IPS-18a (cell line): ENCODE measurements around the gene IFNA8.
"Not testable (repeated sequence)": the region's sequence is repeated elsewhere in the genome, so short reads cannot be mapped to it uniquely, and the experiment has no call there.

Source experiments
- H3K27ac ChIP-seq: one replicate; pipeline ENCODE4 v1.5.1; 2013; ENCODE audit warnings: low read length
- H3K27me3 ChIP-seq: one replicate; pipeline ENCODE4 v1.6.1; 2013; ENCODE audit warnings: mild to moderate bottlenecking, low read length; ENCODE audit not compliant: control insufficient read depth, insufficient read depth
- H3K36me3 ChIP-seq: one replicate; pipeline ENCODE4 v1.6.1; 2013; ENCODE audit warnings: low read depth, low read length; ENCODE audit not compliant: control insufficient read depth
- H3K4me1 ChIP-seq: one replicate; pipeline ENCODE4 v1.6.1; 2013; ENCODE audit warnings: low read depth, low read length; ENCODE audit not compliant: control insufficient read depth
- H3K4me3 ChIP-seq: one replicate; pipeline ENCODE4 v1.5.1; 2013; ENCODE audit warnings: low read length
- H3K9ac ChIP-seq: one replicate; pipeline ENCODE4 v1.6.1; 2013; ENCODE audit warnings: mild to moderate bottlenecking, low read length, moderate library complexity
- H3K9me3 ChIP-seq: one replicate; pipeline ENCODE4 v1.6.1; 2013; ENCODE audit warnings: low read depth, low read length; ENCODE audit not compliant: control insufficient read depth

IFNA8 gene

GRCh38 chr9:21434202-21435014, 25.5 kb downstream of the IFNA8 start:
- Histone ChIP-seq H3K27me3 (no peaks in the 10 kb centered on the region), H3K4me3 (no peak overlapping the region), H3K27ac (no peak overlapping the region), H3K4me1 (no peaks in the 10 kb centered on the region), H3K36me3 (no peaks in the 10 kb centered on the region), H3K9me3 (no peaks in the 10 kb centered on the region), H3K9ac (no peak overlapping the region)

DNA sequence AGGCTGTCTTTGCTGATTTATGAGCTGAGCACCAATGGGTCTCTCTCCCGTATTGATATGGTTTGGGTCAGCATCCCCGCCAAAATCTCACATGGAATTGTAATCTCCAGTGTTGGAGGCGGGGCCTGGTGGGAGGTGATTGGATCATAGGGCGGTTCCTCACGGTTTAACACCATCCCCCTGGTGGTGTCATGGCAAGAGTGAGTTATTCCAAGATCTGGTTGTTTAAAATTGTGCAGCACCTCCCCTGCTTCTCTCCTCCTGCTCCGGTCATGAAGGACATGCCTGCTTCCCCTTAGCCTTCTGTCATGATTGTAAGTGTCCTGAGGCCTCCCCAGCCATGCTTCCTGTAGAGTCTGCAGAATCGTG, 26.1 kb downstream of the IFNA8 start:
- H3K4me1 ChIP-seq, H3K36me3 ChIP-seq, H3K4me3 ChIP-seq, H3K27me3 ChIP-seq, H3K9me3 ChIP-seq, H3K9ac ChIP-seq, H3K27ac ChIP-seq: not testable (repeated sequence)

- no peak within 1 kb of the TSS for H3K9ac ChIP-seq
- no peaks in the 10 kb centered on the region for H3K36me3 ChIP-seq
- H3K27ac ChIP-seq, result no peak within 1 kb of the TSS
- H3K4me3 ChIP-seq, result no peak within 1 kb of the TSS
- no peaks in the 10 kb centered on the region for H3K27me3 ChIP-seq
- H3K9me3 ChIP-seq, result no peaks in the 10 kb centered on the region
- H3K4me1 ChIP-seq, result no peaks in the 10 kb centered on the region
Observed at GRCh38 chr9:21440139-21440538, 31.2 kb downstream of the IFNA8 start, which contains the start of gene IFNA1. Gene IFNA1 (plus strand): TSS chr9:21440439. CDS start chr9:21440508, 69 bp downstream.

GRCh38 chr9:21443849-21444625, 35.1 kb downstream of the IFNA8 start:
- H3K27ac ChIP-seq, result no peak overlapping the region
- H3K27me3 ChIP-seq, result no peaks in the 10 kb centered on the region
- H3K36me3 ChIP-seq, result no peaks in the 10 kb centered on the region
- H3K4me3 ChIP-seq, result no peak overlapping the region
- no peak overlapping the region for H3K9ac ChIP-seq
- H3K9me3 ChIP-seq, result no peaks in the 10 kb centered on the region
- H3K4me1 ChIP-seq, result no peaks in the 10 kb centered on the region

- not testable (repeated sequence) for H3K4me1 ChIP-seq, H3K36me3 ChIP-seq, H3K9ac ChIP-seq, H3K27me3 ChIP-seq, H3K27ac ChIP-seq, H3K4me3 ChIP-seq, H3K9me3 ChIP-seq
Observed at GRCh38 chr9:21449312-21449711, 40.4 kb downstream of the IFNA8 start.

- Histone ChIP-seq H3K9me3 (no peaks in the 10 kb centered on the region), H3K36me3 (no peaks in the 10 kb centered on the region), H3K9ac (no peak overlapping the region), H3K4me3 (no peak overlapping the region), H3K27me3 (no peaks in the 10 kb centered on the region), H3K4me1 (no peaks in the 10 kb centered on the region), H3K27ac (no peak overlapping the region)
Observed at GRCh38 chr9:21450733-21451394, 41.9 kb downstream of the IFNA8 start.

DNA sequence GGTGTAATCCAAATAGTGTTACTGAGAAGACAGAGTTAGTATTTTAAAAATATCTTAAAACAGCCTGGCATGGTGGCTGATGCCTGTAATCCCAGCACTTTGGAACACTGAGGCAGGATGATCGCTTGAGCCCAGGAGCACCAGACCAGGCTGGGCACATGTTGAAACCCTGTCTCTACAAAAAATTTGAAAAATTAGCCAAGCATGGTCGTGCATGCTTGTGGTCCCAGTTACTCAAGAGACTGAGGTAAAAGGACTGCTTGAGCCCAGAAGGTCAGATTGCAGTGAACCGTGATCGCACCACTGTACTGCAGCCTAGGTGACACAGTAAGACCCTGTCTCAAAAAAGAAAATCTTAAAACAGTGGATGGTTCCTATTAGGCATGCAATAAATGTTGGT, 43.8 kb downstream of the IFNA8 start:
- Histone ChIP-seq H3K9ac (no peak overlapping the region), H3K4me1 (no peaks in the 10 kb centered on the region), H3K9me3 (no peaks in the 10 kb centered on the region), H3K27me3 (no peaks in the 10 kb centered on the region), H3K4me3 (no peak overlapping the region), H3K36me3 (no peaks in the 10 kb centered on the region), H3K27ac (no peak overlapping the region)

DNA sequence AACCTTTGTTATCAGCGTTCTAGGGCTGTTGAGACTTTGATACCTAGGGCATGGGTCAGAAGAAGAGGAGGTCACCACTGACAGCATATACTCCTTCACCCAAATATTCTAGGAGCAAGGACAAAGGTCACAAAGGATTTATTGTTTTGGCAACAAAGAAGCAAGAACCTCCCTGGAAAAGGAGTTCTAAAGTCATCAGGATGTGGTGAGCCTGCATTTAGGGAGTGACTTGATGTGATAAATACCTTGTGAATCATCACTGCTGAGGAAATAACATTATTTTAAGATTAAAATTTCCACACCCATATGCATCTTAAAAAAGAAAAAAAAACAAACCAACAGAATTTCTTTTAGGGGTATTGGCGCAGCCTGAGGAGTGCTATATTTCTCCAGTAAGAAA, 45.2 kb downstream of the IFNA8 start:
- no peaks in the 10 kb centered on the region for H3K36me3 ChIP-seq
- no peak overlapping the region for H3K4me3 ChIP-seq
- H3K9ac ChIP-seq, result no peak overlapping the region
- no peaks in the 10 kb centered on the region for H3K27me3 ChIP-seq
- no peaks in the 10 kb centered on the region for H3K9me3 ChIP-seq
- no peak overlapping the region for H3K27ac ChIP-seq
- H3K4me1 ChIP-seq, result no peaks in the 10 kb centered on the region

- Histone ChIP-seq H3K4me1 (no peaks in the 10 kb centered on the region), H3K9me3 (no peaks in the 10 kb centered on the region), H3K9ac (no peak overlapping the region), H3K4me3 (no peak overlapping the region), H3K36me3 (no peaks in the 10 kb centered on the region), H3K27me3 (no peaks in the 10 kb centered on the region), H3K27ac (no peak overlapping the region)
Observed at GRCh38 chr9:21455320-21455719, 46.4 kb downstream of the IFNA8 start.
